Central memory CD8-positive, alpha-beta T cell (primary cell): ENCODE measurements around the gene EIF5AL1.
"Not testable (repeated sequence)": the region's sequence is repeated elsewhere in the genome, so short reads cannot be mapped to it uniquely, and the experiment has no call there.

ENCODE experiments used
- ATAC-seq: fragments of 150-1000 bp; cut with Tn5 transposase; replicated peaks from 2 replicates; pipeline ENCODE4 v1.10.0; 2022; ENCODE audit warnings: mild to moderate bottlenecking, moderate FRiP score, moderate number of reproducible peaks; ENCODE audit not compliant: poor library complexity, severe bottlenecking; ENCODE audit errors: extremely low read depth
- DNase-seq, 2 donors: peaks; one replicate each; pipeline ENCODE4 v3.0.0; 2021; ENCODE audit warnings: low spot score in 2 of 2
- H3K27ac Mint-ChIP-seq: one replicate; pipeline ENCODE4 v1.8.0; 2022; ENCODE audit warnings: low read depth, mild to moderate bottlenecking, moderate library complexity, mixed read lengths
- H3K27me3 Mint-ChIP-seq: one replicate; pipeline ENCODE4 v1.8.0; 2022; ENCODE audit warnings: mixed read lengths
- H3K36me3 Mint-ChIP-seq: one replicate; pipeline ENCODE4 v1.8.0; 2022; ENCODE audit warnings: mild to moderate bottlenecking, moderate library complexity, mixed read lengths; ENCODE audit not compliant: insufficient read depth
- H3K4me1 Mint-ChIP-seq: one replicate; pipeline ENCODE4 v1.8.0; 2022; ENCODE audit warnings: mixed read lengths
- H3K4me3 Mint-ChIP-seq: one replicate; pipeline ENCODE4 v1.8.0; 2022; ENCODE audit warnings: mild to moderate bottlenecking, moderate library complexity, mixed read lengths
- H3K9me3 Mint-ChIP-seq: one replicate; pipeline ENCODE4 v1.8.0; 2022; ENCODE audit warnings: mixed read lengths

The EIF5AL1 gene

DNA sequence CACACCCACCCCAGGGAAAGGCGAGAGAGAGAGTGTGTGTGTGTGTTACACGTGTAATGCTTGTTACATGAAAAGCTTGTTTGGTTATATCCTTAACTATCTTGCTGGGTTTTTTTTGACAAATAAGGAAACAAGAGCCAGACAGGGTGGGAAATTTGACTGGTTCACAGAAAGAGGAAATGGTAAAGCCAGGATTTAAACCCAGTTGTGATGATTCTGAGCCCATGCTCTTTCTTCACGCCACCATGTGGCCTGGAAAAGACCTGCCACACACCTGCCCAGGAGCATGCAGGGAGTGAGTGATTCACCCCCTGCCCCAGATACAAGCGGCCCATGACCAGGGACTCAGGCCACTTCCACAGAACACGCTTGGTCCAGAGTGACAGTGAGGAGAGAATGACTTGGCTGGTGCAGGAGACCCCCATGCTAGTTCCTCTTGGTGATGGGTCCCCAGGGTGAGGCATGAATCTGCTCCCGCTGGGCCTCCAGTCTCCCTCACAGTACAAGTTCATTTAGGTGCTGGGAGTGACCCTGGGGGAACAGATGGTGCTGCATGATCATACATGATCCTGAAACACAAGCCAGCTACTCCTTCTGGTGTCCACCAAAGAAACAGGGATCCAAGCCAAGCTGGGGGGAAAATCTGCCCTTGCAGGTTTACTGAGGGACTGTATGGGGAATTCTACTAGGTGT, 21.0 kb upstream of the EIF5AL1 start:
- no peaks in the 10 kb centered on the region for H3K4me1 Mint-ChIP-seq
- H3K9me3 Mint-ChIP-seq = no peaks in the 10 kb centered on the region
- ATAC-seq (no peak), DNase-seq (no peak)
- H3K4me3 Mint-ChIP-seq = no peak overlapping the region
- peaks cover 6% of the 10 kb centered on the region for H3K27me3 Mint-ChIP-seq
- H3K36me3 Mint-ChIP-seq = no peaks in the 10 kb centered on the region
- no peak overlapping the region for H3K27ac Mint-ChIP-seq

DNA sequence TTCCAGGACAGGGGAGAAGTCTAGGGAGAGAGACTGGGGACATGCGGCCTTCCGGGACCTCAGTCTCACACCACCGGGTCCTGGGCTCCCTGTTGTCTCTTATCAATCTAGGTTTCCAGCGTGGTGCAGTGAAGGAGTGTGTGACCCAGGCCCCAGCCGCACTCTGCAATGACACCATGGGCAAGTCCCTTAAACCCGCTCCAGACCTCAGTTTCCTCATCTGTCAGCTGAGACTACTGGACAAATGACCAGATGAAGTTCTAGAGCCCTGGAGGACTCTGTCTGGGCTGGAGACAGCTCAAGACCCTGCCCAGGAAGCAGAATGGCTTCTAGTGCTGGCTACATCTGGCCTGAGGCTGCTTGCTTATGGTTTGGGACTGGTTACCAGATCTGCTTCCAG, 20.1 kb upstream of the EIF5AL1 start:
- Mint-ChIP-seq H3K4me1 (no peaks in the 10 kb centered on the region), H3K9me3 (no peaks in the 10 kb centered on the region), H3K27me3 (peaks cover 16% of the 10 kb centered on the region), H3K4me3 (no peak overlapping the region), H3K27ac (no peak overlapping the region), H3K36me3 (no peaks in the 10 kb centered on the region)
- DNase-seq (no peak), ATAC-seq (no peak)

- no peak for DNase-seq
- Mint-ChIP-seq H3K27me3 (peaks cover 22% of the 10 kb centered on the region), H3K27ac (no peak overlapping the region), H3K9me3 (no peaks in the 10 kb centered on the region), H3K4me1 (no peaks in the 10 kb centered on the region), H3K4me3 (no peak overlapping the region), H3K36me3 (no peaks in the 10 kb centered on the region)
- ATAC-seq = no peak
These were observed 19.5 kb upstream of the EIF5AL1 start for GRCh38 chr10:79492839-79493238.

DNA sequence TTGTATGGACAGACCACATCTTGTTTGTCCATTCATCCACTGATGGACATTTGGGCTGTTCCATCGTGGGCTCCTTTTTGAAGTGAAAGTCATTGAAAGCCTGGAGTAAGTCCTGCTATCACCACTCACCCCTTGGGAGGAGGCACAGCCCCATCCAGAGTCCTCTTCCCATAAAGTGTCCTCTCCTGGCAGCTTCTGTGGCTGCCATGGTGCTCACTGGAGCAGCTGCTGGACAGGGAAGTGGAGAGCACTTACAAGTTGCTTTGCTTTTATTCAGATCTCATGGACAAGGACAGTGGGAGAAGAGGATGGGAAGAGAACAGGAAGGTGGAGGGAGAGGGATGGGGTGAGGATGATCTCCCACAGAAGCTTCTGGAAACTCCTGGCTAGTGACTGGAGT, 18.5 kb upstream of the EIF5AL1 start:
- Mint-ChIP-seq H3K4me1 (no peaks in the 10 kb centered on the region), H3K9me3 (no peaks in the 10 kb centered on the region), H3K27ac (no peak overlapping the region), H3K4me3 (no peak overlapping the region), H3K36me3 (no peaks in the 10 kb centered on the region), H3K27me3 (peaks cover 31% of the 10 kb centered on the region)
- ATAC-seq (no peak), DNase-seq (no peak)

DNA sequence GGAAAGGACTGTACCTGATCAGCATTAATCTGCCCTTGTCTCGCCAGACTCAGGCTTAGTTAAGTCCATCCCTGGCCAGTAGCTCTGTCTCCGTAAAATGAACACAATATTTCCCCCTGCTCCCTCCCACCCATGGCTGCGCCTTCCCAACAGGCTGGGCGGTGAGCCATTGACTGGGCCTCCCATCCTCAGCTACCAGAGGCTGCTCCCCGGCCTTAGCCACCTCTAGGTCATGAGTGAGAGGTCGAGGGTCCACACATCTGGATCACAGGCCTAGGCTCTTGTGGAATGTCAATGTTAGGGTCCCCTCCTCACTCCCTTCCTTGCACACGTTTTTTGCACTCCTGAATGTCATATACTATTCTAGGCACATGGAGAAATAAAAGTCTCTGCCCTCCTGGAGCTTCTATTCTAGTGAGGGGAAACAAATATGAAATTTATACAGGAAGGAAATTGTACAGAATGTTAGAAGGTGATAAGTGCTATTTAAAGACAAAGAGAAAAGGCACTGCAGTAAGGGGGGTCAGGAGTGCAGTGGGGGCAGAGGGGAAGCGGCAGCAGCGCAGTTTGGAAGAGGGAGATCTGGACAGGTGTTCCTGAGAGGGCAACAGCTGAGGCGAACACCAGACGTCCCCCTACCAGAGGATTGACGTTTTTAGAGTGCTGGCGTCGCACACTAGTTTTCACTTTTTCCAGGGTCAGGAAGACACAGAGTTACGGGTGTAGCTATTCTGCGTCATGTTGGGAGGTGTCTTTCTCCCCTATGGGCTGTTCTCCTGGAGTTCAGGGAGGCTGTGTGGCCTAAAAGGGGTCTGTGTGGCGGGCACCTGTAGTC, 17.2 kb upstream of the EIF5AL1 start:
- Mint-ChIP-seq H3K27me3 (peaks cover 36% of the 10 kb centered on the region), H3K9me3 (no peaks in the 10 kb centered on the region), H3K4me3 (no peak overlapping the region), H3K36me3 (no peaks in the 10 kb centered on the region), H3K27ac (no peak overlapping the region), H3K4me1 (no peaks in the 10 kb centered on the region)
- ATAC-seq = no peak
- DNase-seq = no peak

DNA sequence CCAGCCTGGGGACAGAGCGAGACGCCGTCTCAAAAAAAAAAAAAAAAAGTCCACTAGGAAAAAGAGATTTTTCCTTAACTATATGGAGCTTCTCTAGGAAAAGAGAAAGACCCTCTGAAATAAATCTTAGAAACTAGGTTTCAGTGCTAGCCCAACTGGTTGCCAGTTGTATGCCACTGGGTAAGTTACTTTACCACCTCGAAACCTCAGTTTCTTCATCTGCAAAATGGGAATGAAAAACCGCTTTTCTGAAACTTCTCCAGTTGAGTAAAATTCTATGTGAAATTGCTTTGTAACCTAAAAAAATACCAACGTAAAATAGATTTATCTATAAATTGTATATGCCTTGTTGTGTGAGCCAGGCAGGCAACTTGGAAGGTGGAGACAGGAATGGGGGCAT, 16.5 kb upstream of the EIF5AL1 start:
- no peak for DNase-seq
- Mint-ChIP-seq H3K36me3 (no peaks in the 10 kb centered on the region), H3K27ac (no peak overlapping the region), H3K9me3 (no peaks in the 10 kb centered on the region), H3K4me1 (no peaks in the 10 kb centered on the region), H3K27me3 (peaks cover 36% of the 10 kb centered on the region), H3K4me3 (no peak overlapping the region)
- no peak for ATAC-seq

GRCh38 chr10:79496896-79497295, 15.4 kb upstream of the EIF5AL1 start:
- Mint-ChIP-seq H3K9me3 (no peaks in the 10 kb centered on the region), H3K4me3 (no peak overlapping the region), H3K4me1 (no peaks in the 10 kb centered on the region), H3K27ac (no peak overlapping the region), H3K27me3 (peaks cover 36% of the 10 kb centered on the region), H3K36me3 (no peaks in the 10 kb centered on the region)
- ATAC-seq (no peak), DNase-seq (no peak)

DNA sequence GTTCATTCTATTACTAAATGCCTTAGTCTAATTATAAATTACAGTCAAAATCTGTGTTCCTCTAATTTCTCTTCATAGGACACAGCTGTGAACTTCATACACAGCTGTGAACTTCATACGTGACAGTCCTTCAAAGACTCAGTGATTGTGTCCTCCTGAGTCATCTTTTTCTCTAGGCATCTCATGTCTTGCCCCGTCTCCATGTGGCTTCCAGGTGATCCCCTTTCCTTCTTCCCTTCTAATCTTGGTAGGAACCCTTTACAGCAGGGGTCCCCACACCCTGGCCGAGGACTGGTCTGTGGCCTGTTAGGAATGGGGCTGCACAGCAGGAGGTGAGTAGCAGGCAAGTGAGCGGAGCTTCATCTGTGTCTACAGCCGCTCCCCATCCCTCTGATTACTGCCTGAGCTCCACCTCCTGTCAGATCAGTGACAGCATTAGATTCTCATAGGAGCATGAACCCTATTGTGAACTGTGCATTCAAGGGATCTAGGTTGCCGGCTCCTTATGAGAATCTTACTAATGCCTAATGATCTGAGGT, 14.0 kb upstream of the EIF5AL1 start:
- Mint-ChIP-seq H3K27me3 (peaks cover 43% of the 10 kb centered on the region), H3K36me3 (no peaks in the 10 kb centered on the region)

DNA sequence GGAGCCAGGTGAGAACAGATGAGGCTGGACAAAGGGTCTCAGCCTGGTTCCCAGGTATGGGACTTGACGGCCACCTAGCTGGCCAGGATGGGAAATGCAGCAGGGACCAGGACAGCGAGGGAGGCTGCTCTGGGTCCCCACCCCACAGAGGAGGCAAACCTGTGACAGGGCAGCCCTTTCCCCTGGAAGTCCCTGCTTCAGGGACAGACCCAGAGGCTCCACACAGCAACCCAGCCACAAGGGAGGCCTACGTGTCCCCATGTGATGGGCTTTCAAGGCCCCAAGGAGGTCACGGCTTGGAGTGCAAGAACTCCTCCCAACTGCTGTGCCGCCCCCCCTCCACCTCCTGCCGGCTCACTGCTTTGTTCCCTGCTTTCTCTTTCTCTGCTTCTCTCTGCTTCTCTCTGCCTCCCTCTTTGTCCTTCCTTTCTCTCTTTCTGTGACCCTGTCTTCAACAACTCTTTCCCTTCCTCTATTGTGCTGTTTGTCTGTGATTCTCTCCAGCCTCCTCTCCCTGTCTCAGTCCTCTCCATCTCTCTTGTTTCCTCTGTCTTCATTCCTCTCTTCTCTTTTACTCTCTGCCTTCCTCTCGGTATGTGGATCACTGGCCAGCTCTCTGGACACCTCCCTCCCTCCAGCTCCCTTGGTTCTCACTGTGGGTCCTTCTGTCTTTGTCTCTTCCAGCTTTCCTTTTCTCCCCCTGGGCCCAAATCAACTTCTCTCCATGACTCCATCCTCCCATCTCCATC, 9.6 kb upstream of the EIF5AL1 start:
- Mint-ChIP-seq H3K27me3 (peaks cover 36% of the 10 kb centered on the region), H3K36me3 (no peaks in the 10 kb centered on the region), H3K27ac (no peak overlapping the region), H3K4me1 (no peaks in the 10 kb centered on the region), H3K4me3 (no peak overlapping the region), H3K9me3 (no peaks in the 10 kb centered on the region)
- DNase-seq = no peak
- ATAC-seq = no peak

More for the DNA sequence above, 14.0 kb upstream of the EIF5AL1 start:
- no peak for ATAC-seq
- H3K4me3 Mint-ChIP-seq = no peak overlapping the region
- no peak for DNase-seq
- no peaks in the 10 kb centered on the region for H3K9me3 Mint-ChIP-seq
- no peaks in the 10 kb centered on the region for H3K4me1 Mint-ChIP-seq
- H3K27ac Mint-ChIP-seq = no peak overlapping the region

DNA sequence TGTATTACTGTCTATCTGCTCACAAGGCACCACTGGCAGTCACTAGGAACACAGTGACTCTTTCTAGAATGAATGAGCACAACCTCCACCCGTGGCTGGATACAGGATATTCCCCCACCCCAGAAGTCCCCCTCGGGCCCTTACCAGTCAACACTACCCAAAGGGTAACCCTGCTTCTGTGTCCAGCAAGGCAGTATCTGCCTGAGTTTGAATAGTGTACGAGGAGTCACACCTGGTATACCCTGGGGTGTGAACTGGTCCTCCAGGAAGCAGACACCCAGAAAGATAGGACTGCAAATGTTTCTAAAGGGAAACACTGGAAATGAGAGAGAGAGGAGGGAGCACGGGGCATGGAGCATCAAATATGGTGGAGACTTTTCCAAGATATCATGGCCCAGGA, 8.5 kb upstream of the EIF5AL1 start:
- H3K9me3 Mint-ChIP-seq, ATAC-seq, DNase-seq, H3K36me3 Mint-ChIP-seq, H3K4me3 Mint-ChIP-seq, H3K27ac Mint-ChIP-seq, H3K4me1 Mint-ChIP-seq: not testable (repeated sequence)
- peaks cover 25% of the 10 kb centered on the region for H3K27me3 Mint-ChIP-seq

- H3K9me3 Mint-ChIP-seq, H3K4me3 Mint-ChIP-seq, H3K4me1 Mint-ChIP-seq, H3K27ac Mint-ChIP-seq, DNase-seq, H3K36me3 Mint-ChIP-seq, ATAC-seq: not testable (repeated sequence)
- peaks cover 20% of the 10 kb centered on the region for H3K27me3 Mint-ChIP-seq
These were observed 7.8 kb upstream of the EIF5AL1 start for GRCh38 chr10:79504483-79504882.

- DNase-seq, H3K27ac Mint-ChIP-seq, ATAC-seq, H3K36me3 Mint-ChIP-seq, H3K4me1 Mint-ChIP-seq, H3K4me3 Mint-ChIP-seq, H3K9me3 Mint-ChIP-seq: not testable (repeated sequence)
- peaks cover 20% of the 10 kb centered on the region for H3K27me3 Mint-ChIP-seq
These were observed 7.0 kb upstream of the EIF5AL1 start for GRCh38 chr10:79505328-79505727.
